NT2/D1 (cell line): ENCODE data around the gene METTL22.

Source experiments
- DNase-seq: peaks from one replicate; pipeline ENCODE4 v3.0.0-alpha.2; 2011; ENCODE audit warnings: low read depth, low spot score
- H3K27me3 ChIP-seq: 2 replicates; pipeline ENCODE4 v1.6.0; 2011; ENCODE audit warnings: mild to moderate bottlenecking; ENCODE audit not compliant: insufficient read length, insufficient read depth
- H3K36me3 ChIP-seq: 2 replicates; pipeline ENCODE4 v1.6.1; 2011; ENCODE audit warnings: mild to moderate bottlenecking, low read length, mixed read lengths; ENCODE audit not compliant: insufficient read depth, insufficient read length
- H3K4me1 ChIP-seq: 2 replicates; pipeline ENCODE4 v1.5.1; 2011; ENCODE audit not compliant: insufficient read depth, insufficient read length
- H3K4me3 ChIP-seq: 2 replicates; pipeline ENCODE4 v1.5.1; 2011; ENCODE audit warnings: low read depth; ENCODE audit not compliant: insufficient read length
- H3K9ac ChIP-seq: 2 replicates; pipeline ENCODE4 v1.6.0; 2011; ENCODE audit warnings: low read depth; ENCODE audit not compliant: insufficient read length
- H3K9me3 ChIP-seq: 2 replicates; pipeline ENCODE4 v1.5.1; 2011; ENCODE audit warnings: mild to moderate bottlenecking, low read length; ENCODE audit not compliant: insufficient read depth
- SUZ12 ChIP-seq: IDR thresholded peaks from 2 replicates; pipeline ENCODE4 v1.6.1; 2011; ENCODE audit not compliant: insufficient read length, insufficient read depth; ENCODE audit errors: extremely low read depth
- YY1 ChIP-seq: IDR thresholded peaks from 2 replicates; pipeline ENCODE4 v1.6.1; 2011; ENCODE audit not compliant: insufficient read length, insufficient read depth
- ZNF274 ChIP-seq: IDR thresholded peaks from 2 replicates; pipeline ENCODE4 v1.6.1; 2011; ENCODE audit warnings: mild to moderate bottlenecking, low read depth, low read length

The METTL22 gene

DNA sequence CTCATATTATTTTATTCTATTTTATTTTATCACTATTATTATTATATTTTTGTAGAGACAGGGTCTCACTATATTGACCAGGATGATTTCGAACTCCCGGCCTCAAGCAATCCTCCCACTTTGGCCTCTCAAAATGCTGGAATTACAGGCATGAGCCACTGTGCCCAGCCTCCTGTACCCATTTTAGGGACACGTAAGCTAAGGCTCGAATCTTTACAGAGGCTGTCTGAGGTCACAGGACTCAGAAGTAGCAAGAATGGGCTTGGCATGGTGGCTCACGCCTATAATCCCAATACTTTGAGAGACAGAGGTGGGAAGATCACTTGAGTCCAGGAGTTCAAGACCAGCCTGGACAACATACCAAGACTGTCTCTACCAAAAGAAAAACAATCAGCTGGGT, 40.2 kb downstream of the METTL22 start:
- Histone ChIP-seq H3K9me3 (no peaks in the 10 kb centered on the region), H3K27me3 (no peaks in the 10 kb centered on the region), H3K9ac (no peak overlapping the region), H3K4me1 (no peaks in the 10 kb centered on the region), H3K4me3 (no peak overlapping the region), H3K36me3 (no peaks in the 10 kb centered on the region)
- DNase-seq: no peak
- TF ChIP-seq YY1 (no peak), SUZ12 (no peak), ZNF274 (no peak)

DNA sequence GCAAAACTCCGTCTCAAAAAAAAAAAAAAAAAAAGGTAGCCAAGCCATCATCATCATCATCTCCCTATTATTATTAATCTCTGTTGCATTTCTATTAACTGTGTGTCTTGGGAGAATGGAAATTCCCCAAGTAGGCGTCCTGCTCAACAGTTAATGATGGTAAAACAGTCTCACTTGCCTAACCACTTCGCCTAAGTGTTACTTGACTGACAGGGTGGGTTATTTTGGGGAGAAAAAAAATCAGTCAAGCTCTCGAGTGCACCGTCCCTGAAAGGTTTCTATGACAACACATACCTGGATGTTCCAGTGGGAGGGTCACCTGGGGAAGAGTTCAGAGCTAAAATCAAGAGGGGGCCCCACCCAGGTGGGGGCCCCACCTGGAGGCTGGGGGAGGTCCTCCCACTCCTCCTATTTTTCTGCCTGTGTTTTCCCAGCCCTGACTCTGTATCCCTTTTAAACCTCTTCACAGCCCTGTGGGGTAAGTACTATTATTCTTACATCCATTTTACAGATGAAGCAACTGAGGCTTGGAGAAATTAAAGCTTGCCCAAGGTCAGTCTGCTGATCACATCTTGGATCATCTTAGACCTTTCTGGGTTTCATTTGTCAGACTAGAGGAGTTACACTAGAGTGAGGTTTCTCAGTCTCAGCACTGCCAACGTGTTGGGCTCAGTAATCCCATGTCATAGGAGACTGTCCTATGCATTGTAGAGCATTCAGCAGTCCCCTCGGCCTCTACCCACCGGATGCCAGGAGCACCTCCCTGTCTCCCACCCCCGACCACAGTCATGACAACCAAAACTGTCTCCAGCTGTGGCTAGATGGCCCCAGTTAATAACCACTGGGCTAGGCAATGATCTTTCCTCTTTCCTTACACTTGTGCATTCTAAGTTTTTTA, 41.9 kb downstream of the METTL22 start:
- no peaks in the 10 kb centered on the region for H3K4me1 ChIP-seq
- H3K4me3 ChIP-seq: no peak overlapping the region
- H3K36me3 ChIP-seq: no peaks in the 10 kb centered on the region
- no peak for DNase-seq
- no peaks in the 10 kb centered on the region for H3K27me3 ChIP-seq
- TF ChIP-seq YY1: no peak
- TF ChIP-seq ZNF274: no peak
- no peak for TF ChIP-seq SUZ12
- H3K9me3 ChIP-seq: no peaks in the 10 kb centered on the region
- H3K9ac ChIP-seq: no peak overlapping the region

DNA sequence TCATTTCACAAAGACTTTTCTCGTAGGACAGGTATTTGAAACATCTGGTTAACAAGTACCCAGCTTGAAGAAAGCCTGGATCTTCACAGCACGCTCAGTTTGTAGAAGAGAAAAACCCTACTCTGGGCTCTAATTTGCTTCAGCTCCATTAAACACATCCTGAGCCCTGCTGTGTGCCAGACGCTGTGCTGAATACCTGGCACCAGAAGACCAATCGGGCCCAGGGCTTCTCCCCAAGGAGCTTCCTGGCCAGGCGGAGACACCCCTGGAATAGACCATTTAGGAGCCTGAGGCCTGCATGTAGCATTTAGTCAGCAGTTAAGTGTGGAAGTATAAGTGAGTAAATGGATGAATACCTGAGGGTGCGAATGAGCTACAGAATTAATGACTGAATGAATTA, 44.0 kb downstream of the METTL22 start:
- TF ChIP-seq ZNF274 (no peak), YY1 (no peak), SUZ12 (no peak)
- no peaks in the 10 kb centered on the region for H3K27me3 ChIP-seq

DNA sequence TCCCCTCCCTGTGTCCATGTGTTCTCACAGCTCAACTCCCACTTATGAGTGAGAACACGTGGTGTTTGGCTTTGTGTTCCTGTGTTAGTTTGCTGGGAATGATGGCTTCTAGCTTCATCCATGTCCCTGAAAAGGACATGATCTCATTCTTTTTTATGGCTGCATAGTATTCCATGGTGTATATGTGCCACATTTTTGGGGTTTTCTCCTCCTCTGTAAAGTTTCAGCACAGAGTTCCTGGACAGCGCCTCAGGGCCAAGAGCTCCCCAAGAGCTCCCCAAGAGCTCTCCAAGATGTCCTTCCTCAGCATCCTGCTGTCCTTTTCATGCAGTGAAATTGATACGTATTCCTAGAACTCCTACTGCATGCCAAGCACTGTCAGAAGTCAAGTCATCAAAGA, 46.0 kb downstream of the METTL22 start:
- Histone ChIP-seq H3K27me3 (peaks cover 6% of the 10 kb centered on the region), H3K9me3 (no peaks in the 10 kb centered on the region), H3K9ac (no peak overlapping the region), H3K4me1 (no peaks in the 10 kb centered on the region), H3K4me3 (no peak overlapping the region), H3K36me3 (no peaks in the 10 kb centered on the region)
- TF ChIP-seq ZNF274 (no peak), SUZ12 (no peak), YY1 (no peak)
- no peak for DNase-seq

More for the DNA sequence above, 44.0 kb downstream of the METTL22 start:
- Histone ChIP-seq H3K36me3 (no peaks in the 10 kb centered on the region), H3K9me3 (no peaks in the 10 kb centered on the region), H3K9ac (no peak overlapping the region), H3K4me3 (no peak overlapping the region), H3K4me1 (no peaks in the 10 kb centered on the region)
- DNase-seq: peak; percentile 47

DNA sequence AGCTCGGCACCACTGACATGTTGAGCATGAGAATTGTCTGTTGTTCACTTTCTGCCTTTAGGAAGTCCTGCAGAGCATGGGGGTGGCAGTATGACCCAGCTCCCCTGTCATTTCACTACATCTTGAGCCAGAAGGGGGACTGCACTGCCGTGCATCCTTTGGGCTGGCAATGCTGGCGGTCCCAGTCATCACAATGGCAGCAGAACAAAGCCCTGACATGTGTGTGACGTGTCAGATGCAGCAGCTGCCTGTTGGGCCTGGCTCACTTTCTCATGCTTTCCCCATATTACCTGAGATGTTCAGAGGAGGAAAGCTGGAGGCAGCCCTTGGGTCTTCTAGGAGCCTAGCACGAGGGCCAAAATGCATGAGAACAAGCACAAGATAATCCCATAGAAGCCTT, 46.6 kb downstream of the METTL22 start:
- Histone ChIP-seq H3K4me1 (no peaks in the 10 kb centered on the region), H3K4me3 (no peak overlapping the region), H3K9ac (no peak overlapping the region), H3K9me3 (no peaks in the 10 kb centered on the region), H3K27me3 (peaks cover 12% of the 10 kb centered on the region), H3K36me3 (no peaks in the 10 kb centered on the region)
- no peak for DNase-seq
- no peak for TF ChIP-seq SUZ12
- no peak for TF ChIP-seq YY1
- no peak for TF ChIP-seq ZNF274

DNA sequence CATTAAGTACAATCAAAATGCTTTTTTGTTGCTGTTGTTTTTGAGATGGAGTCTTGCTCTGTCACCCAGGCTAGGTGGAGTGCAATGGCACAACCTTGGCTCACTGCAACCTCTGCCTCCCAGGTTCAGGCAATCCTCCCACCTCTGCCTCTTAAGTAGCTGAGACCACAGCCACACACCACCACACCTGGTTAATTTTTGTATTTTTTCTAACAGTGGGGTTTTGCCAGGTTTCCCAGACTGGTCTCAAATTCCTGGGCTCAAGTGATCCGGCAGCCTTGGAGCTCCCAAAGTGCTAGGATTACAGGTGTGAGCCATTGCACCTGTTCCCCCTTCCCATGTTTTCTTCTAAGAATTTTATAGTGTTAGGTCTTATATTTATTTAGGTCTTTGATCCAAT, 48.0 kb downstream of the METTL22 start:
- Histone ChIP-seq H3K9ac (no peak overlapping the region), H3K36me3 (no peaks in the 10 kb centered on the region), H3K27me3 (peaks cover 23% of the 10 kb centered on the region), H3K4me3 (no peak overlapping the region), H3K4me1 (no peaks in the 10 kb centered on the region), H3K9me3 (no peaks in the 10 kb centered on the region)
- no peak for TF ChIP-seq SUZ12
- TF ChIP-seq YY1: no peak
- no peak for TF ChIP-seq ZNF274
- no peak for DNase-seq

DNA sequence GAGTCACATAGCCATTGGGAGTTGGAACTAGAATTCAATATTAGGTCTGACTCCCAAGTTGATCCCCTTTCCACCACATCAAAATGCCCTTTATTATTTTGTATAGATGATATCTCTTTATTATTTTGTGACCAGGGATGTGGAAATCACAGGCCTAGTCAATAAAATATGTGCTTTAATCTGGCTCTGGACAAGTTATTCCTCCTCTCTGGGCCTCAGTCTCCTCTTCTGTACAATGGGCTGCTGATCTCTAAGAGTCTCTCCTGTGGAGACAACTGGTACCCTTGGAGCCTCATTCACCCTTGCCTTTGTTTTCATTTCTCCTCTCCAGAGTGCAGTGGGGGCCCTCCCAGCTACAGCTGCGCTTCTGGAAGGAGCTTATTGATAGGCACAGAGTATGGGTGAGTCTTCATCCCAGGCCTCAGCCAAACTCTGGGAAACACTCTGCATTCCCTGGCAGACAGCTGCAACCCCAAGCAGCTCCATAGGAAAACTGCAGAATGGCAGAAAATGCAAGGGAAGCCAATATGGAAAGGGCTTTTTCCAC, 48.6 kb downstream of the METTL22 start:
- no peaks in the 10 kb centered on the region for H3K9me3 ChIP-seq
- H3K4me1 ChIP-seq: no peaks in the 10 kb centered on the region
- TF ChIP-seq ZNF274 (no peak), SUZ12 (no peak), YY1 (no peak)
- no peak overlapping the region for H3K9ac ChIP-seq
- no peak overlapping the region for H3K4me3 ChIP-seq
- H3K27me3 ChIP-seq: peaks cover 29% of the 10 kb centered on the region
- no peaks in the 10 kb centered on the region for H3K36me3 ChIP-seq
- DNase-seq: no peak
